HG03025 (cell line): Measurements from ENCODE around the gene NCOA4.
A peak's percentile ranks its signal among the peaks of the same experiment; 100 is the strongest.
"Not testable (repeated sequence)": the region's sequence is repeated elsewhere in the genome, so short reads cannot be mapped to it uniquely, and the experiment has no call there.

Experiments used
- ATAC-seq: cut with Tn5 transposase; IDR thresholded peaks from one replicate; pipeline ENCODE4 v1.9.1; 2021; ENCODE audit warnings: mild to moderate bottlenecking, moderate library complexity; ENCODE audit not compliant: unreplicated experiment, low FRiP score

Gene NCOA4

GRCh38 chr10:46022978-46023702 is 7.3 kb downstream of the NCOA4 start:
- ATAC-seq: peak; percentile 95

- ATAC-seq: no peak
These were observed 10.1 kb downstream of the NCOA4 start for GRCh38 chr10:46020344-46020657.

- ATAC-seq: no peak
These were observed 10.7 kb downstream of the NCOA4 start for GRCh38 chr10:46019569-46020343.

- no peak for ATAC-seq
These were observed 11.3 kb downstream of the NCOA4 start for GRCh38 chr10:46019177-46019528.

GRCh38 chr10:46018453-46019176 is 11.8 kb downstream of the NCOA4 start:
- no peak for ATAC-seq

- no peak for ATAC-seq
These were observed 12.7 kb downstream of the NCOA4 start for GRCh38 chr10:46017733-46018132.

GRCh38 chr10:46016811-46017210 is 13.6 kb downstream of the NCOA4 start:
- ATAC-seq: no peak

- ATAC-seq: no peak
These were observed 14.2 kb downstream of the NCOA4 start for GRCh38 chr10:46016190-46016589.

GRCh38 chr10:46014683-46015405 is 15.6 kb downstream of the NCOA4 start:
- no peak for ATAC-seq

GRCh38 chr10:46014206-46014605 is 16.2 kb downstream of the NCOA4 start:
- no peak for ATAC-seq

GRCh38 chr10:46012746-46013145 is 17.7 kb downstream of the NCOA4 start:
- no peak for ATAC-seq

GRCh38 chr10:46006219-46006618 is 24.2 kb downstream of the NCOA4 start:
- no peak for ATAC-seq

- no peak for ATAC-seq
These were observed 25.0 kb downstream of the NCOA4 start for GRCh38 chr10:46005383-46005782.

- ATAC-seq: no peak
These were observed 25.5 kb downstream of the NCOA4 start for GRCh38 chr10:46004963-46005362.

GRCh38 chr10:46002916-46003693 is 27.3 kb downstream of the NCOA4 start:
- ATAC-seq: no peak

GRCh38 chr10:46002189-46002687 is 28.2 kb downstream of the NCOA4 start:
- not testable (repeated sequence) for ATAC-seq

GRCh38 chr10:46001187-46001756 is 29.2 kb downstream of the NCOA4 start:
- ATAC-seq: no peak

- no peak for ATAC-seq
These were observed 29.9 kb downstream of the NCOA4 start for GRCh38 chr10:46000538-46000937.

GRCh38 chr10:45999955-46000354 is 30.5 kb downstream of the NCOA4 start:
- ATAC-seq: not testable (repeated sequence)
